CD1c-positive myeloid dendritic cell (primary cell): ENCODE results near the gene ZNF132.
A peak's percentile ranks its signal among the peaks of the same experiment; 100 is the strongest.
"Not testable (repeated sequence)": the region's sequence is repeated elsewhere in the genome, so short reads cannot be mapped to it uniquely, and the experiment has no call there.

ENCODE experiments used
- DNase-seq: peaks from one replicate; pipeline ENCODE4 v3.0.0-alpha.2; 2016; ENCODE audit errors: extremely low spot score

The ZNF132 gene

GRCh38 chr19:58439576-58440554 is at the start of gene ZNF132:
ZNF132 (minus strand) TSS chr19:58440153; CDS start chr19:58439821, 332 bp downstream.
- DNase-seq: peak; percentile 100

DNA sequence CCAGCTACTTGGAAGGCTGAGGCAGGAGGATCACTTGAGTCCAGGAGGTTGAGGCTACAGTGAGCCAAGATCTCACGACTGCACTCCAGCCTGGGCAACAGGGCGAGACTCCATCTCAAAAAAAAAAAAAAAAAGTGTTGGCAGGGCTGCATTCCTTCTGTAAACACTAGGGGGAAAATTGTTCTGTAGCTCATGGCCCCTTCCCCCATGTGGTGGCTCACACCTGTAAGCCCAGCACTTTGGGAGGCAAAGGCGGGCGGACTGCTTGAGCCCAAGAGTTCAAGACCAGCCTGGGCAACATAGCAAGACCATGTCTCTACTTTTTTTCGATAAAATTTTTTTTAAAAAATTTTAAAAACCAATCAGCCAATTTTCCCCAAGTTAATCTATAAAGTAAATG is 44.4 kb upstream of the ZNF132 start:
- DNase-seq: not testable (repeated sequence)

GRCh38 chr19:58483776-58484175 is 43.8 kb upstream of the ZNF132 start:
- no peak for DNase-seq

DNA sequence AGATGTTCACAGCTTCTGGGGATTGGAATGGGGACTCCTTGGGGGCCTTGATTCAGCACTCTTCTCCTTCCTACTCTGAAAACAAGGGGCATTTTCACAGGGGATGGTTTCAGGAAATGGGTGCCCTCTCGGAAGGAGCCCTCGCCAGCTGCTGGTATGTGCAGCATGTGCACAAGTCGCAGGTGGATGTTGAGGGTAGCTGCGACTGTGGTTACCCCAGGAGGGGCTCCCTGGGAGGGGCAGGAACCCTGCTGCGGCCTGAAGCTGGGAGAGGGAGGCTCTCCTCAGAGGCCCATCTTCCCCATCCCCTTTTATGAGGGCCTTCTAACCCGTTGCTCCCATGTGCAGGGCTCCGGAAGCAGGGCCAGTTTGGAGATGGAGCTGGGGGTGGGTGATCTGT is 42.4 kb upstream of the ZNF132 start:
- DNase-seq: no peak

DNA sequence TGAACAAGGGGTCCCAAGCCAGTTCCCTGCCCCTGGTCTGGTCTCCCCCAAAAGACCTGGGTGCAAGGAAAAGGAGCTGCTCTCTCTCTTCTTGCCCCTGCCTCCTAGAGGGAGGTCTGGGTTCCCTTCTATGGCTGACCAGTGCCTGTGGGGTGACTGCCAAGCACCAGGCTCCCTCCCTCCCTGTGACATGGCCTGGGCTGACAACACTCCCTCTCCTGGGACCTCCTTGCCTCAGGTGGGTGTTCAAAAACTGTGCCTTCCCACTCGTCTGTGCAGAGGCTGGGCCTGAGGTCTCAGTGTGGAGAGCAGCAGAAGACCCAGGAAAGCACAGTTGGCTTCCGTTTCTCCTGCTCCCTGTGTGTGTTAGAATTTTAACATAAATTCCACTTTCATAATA is 40.9 kb upstream of the ZNF132 start:
- no peak for DNase-seq

DNA sequence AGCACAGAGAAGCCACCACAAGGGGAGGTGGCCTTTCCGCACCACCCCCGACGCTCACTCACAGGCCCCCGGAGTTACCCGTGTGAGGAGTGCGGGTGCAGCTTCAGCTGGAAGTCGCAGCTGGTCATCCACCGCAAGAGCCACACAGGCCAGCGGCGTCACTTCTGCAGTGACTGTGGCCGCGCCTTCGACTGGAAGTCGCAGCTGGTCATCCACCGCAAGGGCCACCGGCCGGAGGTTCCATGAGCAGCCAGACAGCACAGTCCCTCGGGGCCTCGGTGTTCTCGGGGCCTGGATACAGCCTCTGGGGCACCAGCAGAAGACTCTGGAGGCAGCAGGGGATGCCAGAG is 40.5 kb upstream of the ZNF132 start:
- no peak for DNase-seq

DNA sequence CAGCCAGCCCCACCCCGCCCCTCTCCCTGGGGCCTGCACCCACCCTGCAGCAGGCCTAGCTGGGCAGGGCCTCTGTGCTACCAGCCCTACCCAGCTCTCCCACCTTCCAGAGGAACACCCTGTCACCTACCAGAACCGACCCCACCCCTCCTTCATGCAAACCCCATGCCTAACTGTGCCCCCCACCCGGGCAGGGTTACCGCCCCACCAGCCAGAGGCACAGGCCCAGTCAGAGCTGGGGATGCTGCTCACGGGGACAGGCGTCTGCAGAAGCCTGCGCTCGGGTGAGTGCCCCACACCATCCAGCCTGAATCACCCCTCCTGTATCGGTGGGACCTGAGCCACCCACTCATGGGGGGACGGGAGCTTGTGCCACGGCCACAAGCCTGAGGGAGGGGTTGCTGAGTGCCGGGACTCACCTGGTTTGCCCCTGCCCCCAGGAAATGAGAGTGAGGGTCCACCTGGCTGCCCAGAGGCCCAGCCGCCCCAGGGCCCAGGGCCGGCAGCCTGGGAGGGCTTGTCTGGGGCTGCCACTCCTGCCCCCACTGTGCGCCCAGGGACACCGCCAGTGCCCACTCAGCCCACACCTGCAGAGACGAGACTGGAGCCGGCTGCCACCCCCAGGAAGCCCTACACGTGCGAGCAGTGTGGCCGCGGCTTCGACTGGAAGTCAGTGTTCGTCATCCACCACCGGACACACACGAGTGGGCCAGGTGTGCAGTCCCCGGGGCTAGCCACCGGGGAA is 40.0 kb upstream of the ZNF132 start:
- no peak for DNase-seq

GRCh38 chr19:58479303-58479702 is 39.4 kb upstream of the ZNF132 start:
- no peak for DNase-seq

GRCh38 chr19:58477871-58478270 is 37.9 kb upstream of the ZNF132 start:
- no peak for DNase-seq

DNA sequence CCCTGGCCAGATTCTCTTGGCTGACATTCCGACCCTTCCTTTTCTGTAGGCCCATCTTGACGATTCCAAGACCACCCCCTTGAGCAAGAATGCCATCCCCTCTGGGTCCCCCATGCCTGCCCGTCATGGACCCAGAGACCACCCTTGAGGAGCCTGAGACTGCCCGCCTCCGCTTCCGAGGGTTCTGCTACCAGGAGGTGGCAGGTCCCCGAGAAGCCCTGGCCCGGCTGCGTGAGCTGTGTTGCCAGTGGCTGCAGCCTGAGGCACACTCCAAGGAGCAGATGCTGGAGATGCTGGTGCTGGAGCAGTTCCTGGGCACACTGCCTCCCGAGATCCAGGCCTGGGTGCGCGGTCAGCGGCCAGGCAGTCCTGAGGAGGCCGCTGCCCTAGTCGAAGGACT is 37.2 kb upstream of the ZNF132 start:
- DNase-seq: no peak

DNA sequence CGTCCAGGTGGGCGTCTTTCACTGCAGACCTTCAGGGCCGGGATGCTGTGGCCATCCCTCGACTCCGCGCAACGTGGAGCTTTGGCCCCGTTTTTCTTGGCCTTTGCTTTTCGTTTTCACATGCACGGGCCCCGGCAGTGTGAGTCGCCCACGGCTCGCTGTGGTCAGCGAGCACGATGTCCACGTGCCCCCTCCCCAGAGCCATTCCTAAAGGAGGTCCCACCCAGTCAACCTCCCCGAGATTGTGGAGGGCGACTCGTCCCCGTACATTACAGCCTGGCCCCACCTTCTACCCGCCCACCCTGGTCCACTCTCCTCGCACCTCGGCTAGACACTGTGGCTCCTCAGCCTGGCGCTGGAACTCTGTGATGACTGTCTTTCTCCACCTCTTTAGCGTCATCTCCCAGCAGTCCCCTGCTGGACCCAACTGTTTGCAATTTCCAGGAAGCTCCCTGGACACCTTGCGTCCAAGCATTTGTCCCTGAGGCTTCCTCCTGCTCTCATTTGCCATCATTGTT is 36.6 kb upstream of the ZNF132 start:
- no peak for DNase-seq

- DNase-seq: peak; percentile 97
These were observed 36.0 kb upstream of the ZNF132 start, which contains the start of gene ZNF446 for GRCh38 chr19:58475714-58476497. ZNF446 (plus strand) TSS chr19:58476352; CDS start chr19:58477219, 867 bp downstream.

DNA sequence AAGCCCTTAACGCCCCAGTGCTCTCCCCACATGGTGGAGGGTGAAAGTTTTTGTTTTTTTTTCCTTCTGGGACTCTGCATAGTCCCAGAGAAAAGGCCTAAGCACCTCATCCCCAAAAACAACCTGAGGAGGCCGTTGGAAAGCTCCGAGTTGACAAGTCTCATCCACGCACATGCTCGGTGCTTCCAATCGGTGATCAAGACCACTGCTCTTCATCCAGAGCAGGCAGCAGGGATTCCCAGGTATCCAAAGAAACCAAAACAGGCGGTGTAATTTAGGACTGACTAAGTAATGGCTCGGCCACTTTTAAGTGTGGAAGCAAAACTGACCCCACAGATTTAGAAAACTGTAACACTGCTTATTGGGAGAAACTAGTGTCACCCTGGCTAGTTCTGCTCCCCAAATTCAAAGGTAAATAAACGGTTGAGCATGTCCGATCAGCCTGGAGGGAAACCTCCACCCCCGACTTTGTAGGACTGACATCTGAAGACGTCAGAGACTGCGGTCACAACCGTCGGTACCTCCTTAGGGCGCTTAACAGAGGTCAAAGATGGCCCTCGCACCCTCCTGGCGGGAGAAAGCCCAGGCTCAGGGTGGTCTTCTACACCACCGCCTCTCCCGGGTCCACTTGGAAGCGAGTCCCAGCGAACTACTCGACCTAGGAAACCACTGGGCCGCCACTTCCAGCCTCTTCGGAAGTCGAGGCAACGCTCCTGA is 35.2 kb upstream of the ZNF132 start:
- no peak for DNase-seq

DNA sequence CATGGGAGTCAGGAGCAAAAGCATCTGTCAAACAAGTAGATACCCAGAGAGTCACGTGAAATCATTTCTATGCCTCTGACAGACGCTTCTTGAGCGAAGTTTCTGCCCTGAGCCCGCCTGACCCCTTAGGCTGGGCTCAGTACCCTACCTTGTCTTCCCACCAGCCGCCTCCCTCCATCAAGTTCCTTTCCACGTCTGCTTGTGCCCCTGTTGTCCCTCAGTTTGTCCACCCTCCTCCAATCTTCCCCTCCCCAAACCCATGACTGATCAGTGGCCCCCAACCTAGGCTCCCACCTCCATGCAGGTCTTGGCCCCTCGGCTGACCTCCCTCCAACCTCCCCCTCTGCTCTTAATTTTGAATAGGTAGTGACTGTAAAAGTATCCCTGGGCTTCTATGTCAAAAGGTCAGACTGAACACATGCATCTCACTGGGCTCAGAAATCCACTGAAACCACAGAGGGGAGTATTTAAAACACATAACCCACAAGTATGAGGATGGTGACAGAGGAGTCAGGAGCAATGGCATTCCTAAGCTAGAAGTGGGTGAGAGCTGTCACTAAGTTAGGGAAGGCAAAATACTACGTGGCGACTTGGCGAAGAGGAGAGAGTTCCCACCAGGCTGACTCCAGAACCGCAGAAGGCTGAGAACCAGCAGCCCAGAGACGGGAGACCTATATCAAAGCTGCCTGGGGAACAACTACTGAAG is 34.5 kb upstream of the ZNF132 start:
- no peak for DNase-seq

GRCh38 chr19:58473775-58474174 is 33.8 kb upstream of the ZNF132 start:
- DNase-seq: no peak

DNA sequence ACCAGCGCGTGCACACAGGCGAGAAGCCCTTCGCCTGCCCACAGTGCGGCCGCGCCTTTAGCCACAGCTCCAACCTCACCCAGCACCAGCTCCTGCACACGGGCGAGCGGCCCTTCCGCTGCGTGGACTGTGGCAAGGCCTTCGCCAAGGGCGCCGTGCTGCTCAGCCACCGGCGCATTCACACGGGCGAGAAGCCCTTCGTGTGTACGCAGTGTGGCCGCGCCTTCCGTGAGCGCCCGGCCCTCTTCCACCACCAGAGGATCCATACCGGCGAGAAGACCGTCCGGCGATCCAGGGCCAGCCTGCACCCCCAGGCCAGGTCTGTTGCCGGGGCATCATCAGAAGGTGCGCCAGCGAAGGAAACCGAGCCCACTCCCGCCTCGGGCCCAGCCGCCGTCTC is 31.8 kb upstream of the ZNF132 start:
- DNase-seq: no peak

- DNase-seq: not testable (repeated sequence)
These were observed 31.0 kb upstream of the ZNF132 start for GRCh38 chr19:58470837-58471543.

- no peak for DNase-seq
These were observed 29.5 kb upstream of the ZNF132 start for GRCh38 chr19:58469241-58470013.

GRCh38 chr19:58468216-58468839 is 28.4 kb upstream of the ZNF132 start:
- no peak for DNase-seq
